Activated T-helper 1 cell treated with anti-CD3 and anti-CD28 coated beads, Interleukin-12 subunit alpha, Interleukin-12 subunit beta, Interleukin-2, Interleukin-4 antibody, amounts not matched to agents 30 ng/mL and 10 ng/mL and 1 ng/mL, durations not matched to agents 14 hours and 24 hours and 36 hours (primary cell): ENCODE results near the gene USP17L26. TPM values are rescaled to one million over a fixed set of nuclear protein-coding genes. Genes with fewer than 3 reads are reported as not detected.

Experiments used
- total RNA-seq: library from RNA; stranded (reverse); gene quantifications from 2 replicates; pipeline ENCODE4 v1.2.3, GENCODE V29; 2022

Gene USP17L26
- total RNA-seq, 1 donor from 2014 or later, result not detected

Other genes with a start within 250 kb of the USP17L26 start
- gene FAM90A26, start 164.2 kb upstream of the USP17L26 start, total RNA-seq, result not detected in 2 replicates
- gene USP17L10, start 124.0 kb upstream of the USP17L26 start, total RNA-seq, result not detected in 2 replicates
- not detected in 2 replicates for gene USP17L11, start 119.3 kb upstream of the USP17L26 start, total RNA-seq
- not detected in 2 replicates for gene USP17L12, start 114.5 kb upstream of the USP17L26 start, total RNA-seq
- gene USP17L13, start 109.8 kb upstream of the USP17L26 start, total RNA-seq, result not detected in 2 replicates
- gene USP17L15, start 100.3 kb upstream of the USP17L26 start, total RNA-seq, result not detected in 2 replicates
- gene USP17L17, start 90.8 kb upstream of the USP17L26 start, total RNA-seq, result not detected in 2 replicates
- gene USP17L18, start 86.0 kb upstream of the USP17L26 start, total RNA-seq, result not detected in 2 replicates
- gene USP17L19, start 81.3 kb upstream of the USP17L26 start, total RNA-seq, result not detected in 2 replicates
- gene USP17L20, start 76.5 kb upstream of the USP17L26 start, total RNA-seq, result not detected in 2 replicates
- gene USP17L21, start 71.8 kb upstream of the USP17L26 start, total RNA-seq, result not detected in 2 replicates
- not detected in 2 replicates for gene USP17L22, start 67.0 kb upstream of the USP17L26 start, total RNA-seq
- gene USP17L24, start 9.5 kb upstream of the USP17L26 start, total RNA-seq, result not detected in 2 replicates
- not detected in 2 replicates for gene USP17L25, start 4.7 kb upstream of the USP17L26 start, total RNA-seq
- gene USP17L5, start 4.7 kb downstream of the USP17L26 start, total RNA-seq, result not detected in 2 replicates
- not detected in 2 replicates for gene USP17L27, start 9.5 kb downstream of the USP17L26 start, total RNA-seq
- gene USP17L28, start 14.2 kb downstream of the USP17L26 start, total RNA-seq, result not detected in 2 replicates
- gene USP17L29, start 19.0 kb downstream of the USP17L26 start, total RNA-seq, result not detected in 2 replicates
- gene USP17L30, start 28.5 kb downstream of the USP17L26 start, total RNA-seq, result not detected in 2 replicates
- not detected in 2 replicates for gene DEFB131A, start 109.8 kb downstream of the USP17L26 start, total RNA-seq